ENCODE results near the gene SERPINF2. TPM values are rescaled to one million over a fixed set of nuclear protein-coding genes. Genes with fewer than 3 reads are reported as not detected.

Gene SERPINF2
- polyA plus RNA-seq, 1 experiment = 0.02 TPM

GRCh38 chr17:1783271-1783670, 40.6 kb downstream of the SERPINF2 start:
- Histone ChIP-seq H3K36me3 (ENCODE audit: control insufficient read depth, insufficient read depth, low read length) (peaks cover 5% of the 10 kb centered on the region), H3K4me3 (ENCODE audit: low read depth, low read length) (no peak overlapping the region), H3K27me3 (ENCODE audit: control insufficient read depth, insufficient read depth, low read length) (no peaks in the 10 kb centered on the region)
- CTCF ChIA-PET = interaction anchor here (0.8 to 14.2 kb wide), 16 partner anchors 10 to 245 kb away, joined by 3 to 224 read pairs (median 5); partner anchors contain the start of genes RILP, RPA1, SMYD4 and WDR81
- TF ChIP-seq, protein P1, sequence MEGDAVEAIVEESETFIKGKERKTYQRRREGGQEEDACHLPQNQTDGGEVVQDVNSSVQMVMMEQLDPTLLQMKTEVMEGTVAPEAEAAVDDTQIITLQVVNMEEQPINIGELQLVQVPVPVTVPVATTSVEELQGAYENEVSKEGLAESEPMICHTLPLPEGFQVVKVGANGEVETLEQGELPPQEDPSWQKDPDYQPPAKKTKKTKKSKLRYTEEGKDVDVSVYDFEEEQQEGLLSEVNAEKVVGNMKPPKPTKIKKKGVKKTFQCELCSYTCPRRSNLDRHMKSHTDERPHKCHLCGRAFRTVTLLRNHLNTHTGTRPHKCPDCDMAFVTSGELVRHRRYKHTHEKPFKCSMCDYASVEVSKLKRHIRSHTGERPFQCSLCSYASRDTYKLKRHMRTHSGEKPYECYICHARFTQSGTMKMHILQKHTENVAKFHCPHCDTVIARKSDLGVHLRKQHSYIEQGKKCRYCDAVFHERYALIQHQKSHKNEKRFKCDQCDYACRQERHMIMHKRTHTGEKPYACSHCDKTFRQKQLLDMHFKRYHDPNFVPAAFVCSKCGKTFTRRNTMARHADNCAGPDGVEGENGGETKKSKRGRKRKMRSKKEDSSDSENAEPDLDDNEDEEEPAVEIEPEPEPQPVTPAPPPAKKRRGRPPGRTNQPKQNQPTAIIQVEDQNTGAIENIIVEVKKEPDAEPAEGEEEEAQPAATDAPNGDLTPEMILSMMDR (IDR thresholded peaks at IDR 0.05; ENCODE audit: insufficient read depth, low read depth, low read length) = no peak
- POLR2A ChIA-PET = interaction anchor here (0.5 to 1.1 kb wide), 3 partner anchors 19 to 210 kb away, joined by 3 to 5 read pairs (median 5); no protein-coding TSS in a partner anchor
- no peak for DNase-seq (ENCODE audit: low read depth)

DNA sequence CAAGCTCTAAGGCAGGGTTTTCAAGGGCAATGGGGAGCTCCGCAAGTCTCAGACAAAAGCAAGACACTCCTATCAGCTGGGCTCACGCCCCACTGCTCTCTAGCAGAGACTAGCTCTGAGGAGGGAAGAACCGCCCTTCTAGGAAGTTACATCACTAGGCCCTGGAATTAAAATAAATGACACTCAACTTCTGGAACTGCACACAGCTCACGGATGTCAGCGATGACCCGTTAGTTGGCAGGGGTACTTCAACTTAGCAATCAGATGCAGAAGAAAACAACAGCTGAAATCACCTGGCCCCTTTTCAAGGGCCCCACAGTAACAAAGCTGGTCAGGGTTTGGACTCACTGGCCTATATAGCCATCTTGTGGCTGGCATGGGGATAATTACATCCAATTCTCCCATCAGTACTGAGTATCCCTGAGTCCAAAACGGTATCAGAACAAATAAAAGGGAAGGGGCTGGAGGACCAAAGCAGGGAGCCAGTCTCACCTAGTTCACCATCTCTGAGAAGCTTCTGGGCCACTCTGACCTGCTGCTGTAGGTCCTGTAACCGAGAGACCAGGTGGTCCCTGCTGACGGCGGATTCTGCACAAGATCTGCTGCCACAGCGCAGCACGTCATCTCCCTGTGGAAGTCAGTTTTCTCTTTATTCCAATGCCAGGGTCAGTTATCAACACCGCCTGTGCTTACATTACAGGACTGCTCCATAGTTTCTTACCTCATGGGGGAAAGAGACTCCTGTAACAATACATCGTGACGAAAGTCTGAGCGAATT, 41.4 kb downstream of the SERPINF2 start:
- POLR2A ChIA-PET = interaction anchor here (0.6 to 1.1 kb wide), 2 partner anchors 20 to 67 kb away, joined by 3 to 5 read pairs; no protein-coding TSS in a partner anchor
- DNase-seq (ENCODE audit: low read depth) = no peak
- CTCF ChIA-PET = interaction anchor here (0.8 to 14.2 kb wide), 18 partner anchors 9 to 245 kb away, joined by 3 to 224 read pairs (median 5); partner anchors contain the start of genes RILP, RPA1, SMYD4 and WDR81
- peaks cover 4% of the 10 kb centered on the region; the same call in 1 of the 2 replicates for H3K36me3 ChIP-seq (ENCODE audit: control insufficient read depth, insufficient read depth, low read length)
- no peaks in the 10 kb centered on the region for H3K27me3 ChIP-seq (ENCODE audit: control insufficient read depth, insufficient read depth, low read length)
- H3K4me3 ChIP-seq (ENCODE audit: low read depth, low read length) = no peak overlapping the region
- TF ChIP-seq, protein P1 (IDR thresholded peaks at IDR 0.05; ENCODE audit: insufficient read depth, low read depth, low read length) = peak; percentile 84

DNA sequence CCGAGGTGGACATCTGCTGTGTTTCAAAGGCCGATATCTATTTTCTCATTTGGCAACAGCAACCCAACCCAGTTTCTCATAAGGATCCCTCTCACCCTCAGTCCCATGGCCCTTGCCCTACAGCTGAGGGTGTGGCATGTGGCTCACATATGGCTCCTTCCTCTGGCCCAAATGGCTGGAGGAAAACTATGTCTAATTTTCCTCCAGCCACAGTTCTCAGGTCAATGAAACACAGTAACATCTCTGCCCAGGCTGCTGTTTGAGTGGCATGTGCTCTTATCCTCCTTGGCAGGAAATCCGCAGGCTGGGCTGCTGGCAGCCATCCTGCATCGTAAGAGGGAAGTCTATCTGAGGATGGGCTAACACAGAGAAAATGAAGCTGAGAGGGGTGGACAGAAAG, 43.3 kb downstream of the SERPINF2 start:
- no peak for DNase-seq (ENCODE audit: low read depth)
- Histone ChIP-seq H3K27me3 (ENCODE audit: control insufficient read depth, insufficient read depth, low read length) (no peaks in the 10 kb centered on the region), H3K36me3 (ENCODE audit: control insufficient read depth, insufficient read depth, low read length) (peaks cover 4% of the 10 kb centered on the region; the same call in 1 of the 2 replicates), H3K4me3 (ENCODE audit: low read depth, low read length) (no peak overlapping the region)
- TF ChIP-seq, protein P1 (IDR thresholded peaks at IDR 0.05; ENCODE audit: insufficient read depth, low read depth, low read length) = no peak
- ChIA-PET CTCF (interaction anchor here (0.6 to 14.2 kb wide), 5 partner anchors 62 to 171 kb away, joined by 3 to 224 read pairs (median 3); partner anchors contain the start of gene WDR81), POLR2A (no interaction called here)

DNA sequence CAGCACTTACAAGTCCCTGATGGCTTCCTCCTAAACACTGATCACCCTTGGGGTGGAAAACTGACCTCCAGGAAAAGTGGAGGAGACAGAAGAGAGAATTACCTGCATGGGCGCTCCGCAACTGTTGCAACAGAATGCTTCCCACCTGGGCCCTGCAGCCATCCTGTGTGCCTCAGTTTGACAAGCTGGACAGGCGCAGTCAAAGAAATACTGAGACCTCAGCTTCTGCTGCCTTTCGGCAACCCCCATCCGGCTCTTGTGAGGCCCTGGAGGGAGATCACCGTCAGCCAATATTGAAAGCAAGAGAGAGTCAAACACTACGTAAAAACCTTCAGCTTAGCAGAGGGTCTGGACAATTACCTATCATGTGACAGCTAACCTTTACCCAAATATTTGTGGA, 44.0 kb downstream of the SERPINF2 start:
- H3K36me3 ChIP-seq (ENCODE audit: control insufficient read depth, insufficient read depth, low read length) = peaks cover 4% of the 10 kb centered on the region; the same call in 1 of the 2 replicates
- DNase-seq (ENCODE audit: low read depth) = no peak
- POLR2A ChIA-PET = no interaction called here
- CTCF ChIA-PET = interaction anchor here (0.9 to 14.2 kb wide), 4 partner anchors 69 to 137 kb away, joined by 3 to 224 read pairs (median 4); partner anchors contain the start of gene RILP
- no peaks in the 10 kb centered on the region for H3K27me3 ChIP-seq (ENCODE audit: control insufficient read depth, insufficient read depth, low read length)
- no peak overlapping the region for H3K4me3 ChIP-seq (ENCODE audit: low read depth, low read length)
- TF ChIP-seq, protein P1 (IDR thresholded peaks at IDR 0.05; ENCODE audit: insufficient read depth, low read depth, low read length) = no peak

DNA sequence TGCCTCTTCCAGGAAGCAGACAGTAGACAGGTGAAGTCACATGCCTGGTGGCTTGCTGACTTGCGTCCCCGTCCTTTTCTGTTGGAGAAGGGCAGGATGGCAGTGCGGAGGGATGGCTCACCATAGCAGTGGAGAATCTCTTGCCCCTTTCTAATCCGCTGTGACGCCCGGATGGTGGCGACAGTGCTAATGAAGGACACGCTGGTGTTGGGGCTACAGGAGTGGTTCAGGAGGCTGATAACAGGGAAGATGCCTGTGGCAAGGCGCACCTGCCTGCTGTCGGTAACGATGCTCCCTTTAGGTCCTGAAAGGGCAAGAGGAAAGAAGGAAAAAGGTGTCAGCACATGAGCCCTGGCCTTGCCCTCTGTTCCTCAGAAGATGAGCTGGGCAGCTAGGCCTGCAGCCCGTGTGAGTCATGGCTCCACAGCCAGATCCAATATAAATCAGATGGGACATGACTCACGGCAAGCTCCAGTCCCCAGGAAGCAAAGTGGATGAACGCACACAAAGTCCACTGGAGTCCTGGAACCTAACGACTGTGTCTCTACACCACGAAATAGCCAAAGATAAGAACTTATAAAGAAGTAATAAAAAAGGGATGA, 44.7 kb downstream of the SERPINF2 start:
- Histone ChIP-seq H3K4me3 (ENCODE audit: low read depth, low read length) (no peak overlapping the region), H3K27me3 (ENCODE audit: control insufficient read depth, insufficient read depth, low read length) (no peaks in the 10 kb centered on the region), H3K36me3 (ENCODE audit: control insufficient read depth, insufficient read depth, low read length) (peaks cover 3% of the 10 kb centered on the region; the same call in 1 of the 2 replicates)
- TF ChIP-seq, protein P1 (IDR thresholded peaks at IDR 0.05; ENCODE audit: insufficient read depth, low read depth, low read length) = no peak
- peak; percentile 77 for DNase-seq (ENCODE audit: low read depth)
- ChIA-PET POLR2A (interaction anchor here (0.7 to 1.0 kb wide), 2 partner anchors 70 to 73 kb away, joined by 3 to 6 read pairs; no protein-coding TSS in a partner anchor), CTCF (interaction anchor here (1.1 to 14.2 kb wide), 3 partner anchors 70 to 138 kb away, joined by 4 to 224 read pairs (median 4); partner anchors contain the start of gene RILP)
